ENCODE data around the gene RASGEF1B.

Gene RASGEF1B

DNA sequence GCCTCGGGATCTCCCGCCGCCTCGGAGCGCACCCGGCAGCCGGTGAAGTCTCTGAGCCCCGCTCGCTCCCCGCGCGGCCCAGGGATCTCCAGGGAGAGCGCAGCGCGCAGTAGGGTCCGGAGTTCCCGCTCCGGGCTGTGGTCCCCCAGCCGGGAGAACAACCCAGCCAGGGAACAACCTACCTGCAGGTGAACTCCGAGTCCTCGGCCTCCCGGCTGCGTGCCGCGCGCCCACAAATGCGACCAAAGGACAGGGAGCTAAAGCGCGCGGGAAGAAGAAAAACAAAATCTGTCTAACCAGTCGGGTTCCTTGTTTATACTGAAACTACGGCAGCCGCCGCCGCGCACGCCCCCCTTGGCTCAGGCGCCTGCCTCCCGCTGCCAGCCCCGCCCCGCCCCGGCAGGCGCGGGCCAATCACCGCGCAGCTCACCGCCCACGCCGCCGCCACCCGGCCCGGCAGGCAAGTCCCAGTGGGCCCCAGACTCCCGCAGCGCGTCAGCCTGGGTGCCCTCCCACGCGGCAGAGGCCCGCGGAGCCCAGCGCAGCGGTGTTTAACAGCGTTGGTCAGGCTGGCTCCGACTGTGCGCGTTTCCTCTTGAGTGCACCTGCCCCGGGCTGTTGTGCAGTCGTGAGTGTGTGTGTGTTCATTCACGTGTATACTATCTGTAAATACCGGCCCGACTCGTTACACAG lies at the start of gene RASGEF1B:
Gene RASGEF1B, minus strand, starts transcription at position 320 of the 693 bp plus-strand sequence. CDS start 12,399 bp downstream, outside the sequence.
- peak; percentile 89 for DNase-seq

DNA sequence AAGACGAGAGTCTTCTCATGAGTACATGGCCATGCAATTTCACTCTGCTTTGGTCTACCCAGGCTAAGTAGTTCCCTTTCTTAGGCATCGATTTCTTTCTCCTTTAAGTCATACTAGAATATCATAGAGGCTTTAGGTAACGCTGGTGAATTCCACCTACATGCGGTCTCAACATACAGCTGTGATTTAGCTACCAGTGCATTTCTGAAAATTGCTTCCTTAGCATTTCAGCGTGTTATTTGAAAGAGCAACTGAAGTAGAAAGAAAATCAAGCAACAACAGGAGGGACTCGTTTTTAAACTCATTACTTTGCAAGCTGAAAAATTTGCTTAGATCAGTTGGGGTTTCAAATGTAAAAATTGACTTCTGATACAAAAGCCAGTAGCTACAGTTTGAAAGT lies 48.1 kb upstream of the RASGEF1B start:
- DNase-seq, result peak; percentile 79

DNA sequence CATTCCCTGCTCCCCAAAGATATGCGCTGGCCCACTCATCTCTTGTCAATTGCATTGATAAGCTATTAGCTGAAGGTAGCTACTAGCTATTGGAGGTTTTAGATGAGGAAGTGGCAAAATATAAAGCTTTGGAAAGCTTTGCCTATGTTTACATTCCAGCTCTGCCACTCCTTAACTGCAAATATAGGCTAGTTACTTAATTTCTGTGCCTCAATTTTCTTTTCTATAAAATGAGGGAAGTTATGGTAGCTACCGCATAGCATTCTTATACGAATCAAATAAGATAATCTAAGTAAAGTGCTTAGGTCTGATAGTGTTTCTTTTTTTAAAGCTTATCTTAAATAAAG lies 47.7 kb upstream of the RASGEF1B start:
- no peak for DNase-seq

DNA sequence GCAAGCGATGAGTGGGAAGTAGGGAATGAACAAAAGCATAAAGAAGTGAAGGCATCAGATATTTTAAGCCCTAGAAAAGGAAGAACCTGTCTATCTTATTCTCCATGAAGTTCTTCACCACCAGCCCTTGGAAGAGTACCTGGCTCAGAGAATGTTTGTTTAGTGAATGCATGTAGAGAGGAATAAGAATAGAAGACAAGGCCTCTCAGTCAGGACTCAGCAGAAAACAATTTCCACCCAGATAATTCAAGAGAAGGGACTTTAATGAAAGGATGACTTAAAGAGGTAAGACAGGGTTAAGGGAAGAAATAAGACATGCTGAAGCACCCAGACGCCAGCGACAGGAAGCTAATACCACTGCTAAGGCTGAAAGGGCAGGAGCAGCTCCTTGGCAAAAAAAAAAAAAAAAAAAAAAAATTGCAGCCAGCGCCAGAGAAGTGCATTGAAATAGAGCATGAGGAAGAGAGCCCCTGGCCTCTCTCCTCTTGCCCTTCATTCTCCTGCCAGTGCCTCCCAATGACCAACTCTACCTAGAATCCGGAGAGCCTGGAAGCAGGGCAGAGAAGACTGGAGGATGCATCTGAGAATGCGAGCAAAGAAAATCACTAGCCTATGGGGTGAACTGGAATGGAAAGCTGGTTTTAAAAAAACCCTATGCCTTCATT lies 47.2 kb upstream of the RASGEF1B start:
- DNase-seq, result no peak

DNA sequence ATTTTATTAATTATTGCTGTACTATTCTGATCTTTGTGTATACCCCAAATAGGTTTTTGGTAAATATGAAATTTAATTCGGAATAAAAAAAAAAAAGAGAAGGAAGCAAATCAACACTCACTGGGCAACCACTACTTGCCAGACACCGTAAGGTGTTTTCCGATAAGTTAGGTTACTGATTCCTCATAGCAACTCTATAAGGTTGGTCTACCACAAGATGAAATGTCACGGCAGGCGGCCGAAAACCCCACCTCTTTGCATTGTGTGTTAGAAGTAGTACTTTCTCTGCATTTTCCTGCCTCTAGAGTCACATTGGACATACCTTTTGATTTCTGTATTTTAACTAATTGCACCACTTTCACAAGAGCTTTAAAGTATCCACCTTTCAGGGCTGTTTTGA lies 44.5 kb upstream of the RASGEF1B start:
- no peak for DNase-seq

DNA sequence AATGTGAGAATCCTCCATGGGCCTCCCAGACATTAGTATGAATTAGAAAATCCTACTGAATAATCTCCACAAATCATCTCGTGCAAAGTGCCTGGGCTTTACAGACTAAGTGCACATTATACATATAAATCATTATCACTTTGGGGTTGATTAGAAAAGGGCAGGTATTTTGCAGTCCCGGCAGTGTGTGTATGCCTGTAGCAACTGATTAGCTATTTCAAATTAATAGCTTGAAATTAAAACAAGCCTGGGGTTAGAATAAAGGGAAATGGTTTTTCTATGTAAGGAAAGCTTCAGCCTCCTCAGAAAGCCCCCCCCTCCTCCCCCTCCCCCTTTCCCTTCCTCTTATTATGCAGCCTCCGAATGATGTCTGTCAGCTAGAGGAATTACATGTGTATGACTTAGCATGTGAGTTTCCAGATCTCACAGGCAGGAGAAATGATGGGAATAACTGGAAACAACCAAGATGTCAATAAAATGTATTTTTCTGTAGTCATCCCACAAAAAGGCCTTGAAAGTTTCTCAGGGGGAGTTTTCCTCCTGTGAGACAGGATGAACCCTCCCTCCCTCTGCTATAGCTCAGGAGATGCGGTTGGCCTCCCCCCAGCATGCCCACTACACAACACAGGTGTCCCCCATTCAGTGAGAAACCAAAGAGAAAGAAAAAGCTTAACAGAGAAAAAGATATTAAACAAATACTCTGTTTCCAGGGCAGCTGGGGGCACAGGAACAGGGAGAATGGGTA lies 41.2 kb upstream of the RASGEF1B start:
- DNase-seq, result no peak

DNA sequence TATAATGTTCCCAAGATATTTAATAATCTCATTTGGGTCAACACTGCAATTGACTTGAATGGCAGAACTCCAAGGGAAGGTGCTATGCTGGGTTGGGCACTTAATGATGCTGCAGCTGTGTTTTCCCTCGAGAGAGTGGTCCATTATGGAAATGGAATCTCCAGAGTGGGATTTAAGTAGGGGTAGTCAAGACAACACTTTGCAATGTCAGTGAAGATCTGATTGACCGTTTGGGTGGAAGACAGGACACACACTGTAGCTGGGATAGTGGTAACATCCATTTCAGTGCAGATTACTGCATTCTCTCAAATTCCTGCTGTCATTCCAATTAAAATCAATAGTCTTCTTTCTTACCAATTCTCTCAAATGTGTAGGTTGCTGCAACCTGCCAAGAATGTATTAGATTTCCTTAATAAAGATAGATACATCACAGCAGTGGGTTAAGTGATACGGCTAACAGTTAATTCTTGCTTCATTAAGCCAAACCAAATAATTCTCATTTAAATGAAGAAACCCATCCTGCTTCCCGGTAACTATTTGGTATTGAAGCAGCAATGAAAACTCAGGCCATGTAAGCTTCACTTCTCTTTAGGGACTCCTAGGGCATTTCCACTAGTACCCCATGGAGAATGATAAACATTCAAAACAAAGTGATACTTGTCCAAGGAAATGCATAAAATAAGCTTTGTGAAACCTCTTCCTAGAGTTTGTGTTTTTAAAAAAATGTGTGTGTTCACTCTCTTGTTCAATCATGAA lies 40.5 kb upstream of the RASGEF1B start:
- no peak for DNase-seq

DNA sequence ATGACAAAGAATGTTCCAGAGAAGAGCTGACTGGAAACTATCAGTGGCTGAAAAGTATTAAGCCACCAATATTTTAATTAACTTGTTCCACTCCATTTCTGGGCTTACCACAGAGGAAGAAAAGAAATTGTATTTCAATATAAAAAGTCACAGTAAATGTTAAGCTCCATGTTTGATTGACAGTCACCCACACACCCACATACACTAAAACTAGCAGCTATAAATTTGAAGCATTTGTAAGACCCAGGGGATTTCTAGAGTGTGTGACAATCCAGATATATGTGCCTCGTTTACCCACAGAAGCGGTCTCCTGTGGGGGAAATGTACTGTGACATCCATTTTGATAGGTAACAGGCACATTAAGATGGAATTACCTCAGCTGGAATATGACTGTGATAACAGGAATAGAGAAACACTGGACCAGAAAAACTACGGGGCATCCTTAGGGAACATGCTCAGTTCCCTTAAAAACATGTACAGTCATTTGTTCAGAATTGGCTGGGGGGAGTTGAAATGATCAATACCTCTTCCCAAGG lies 39.0 kb upstream of the RASGEF1B start:
- DNase-seq, result no peak

DNA sequence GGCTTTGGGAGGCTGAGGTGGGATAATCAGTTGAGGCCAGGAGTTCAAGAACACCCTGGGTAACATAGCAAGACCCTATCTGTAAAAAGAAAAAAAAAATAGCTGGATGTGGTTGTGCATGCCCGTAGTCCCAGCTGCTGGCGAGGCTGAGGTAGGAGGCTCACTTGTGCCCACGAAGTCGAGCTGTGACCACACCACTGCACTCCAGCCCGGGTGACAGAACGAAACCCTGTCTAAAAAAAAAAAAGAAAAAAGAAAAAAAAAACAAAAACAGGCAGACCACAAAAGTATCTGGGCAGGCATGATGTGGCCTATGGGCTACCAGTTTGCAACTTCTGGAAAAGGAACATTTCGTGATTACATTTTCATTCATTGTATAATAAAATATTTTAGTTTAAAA lies 38.1 kb upstream of the RASGEF1B start:
- no peak for DNase-seq

DNA sequence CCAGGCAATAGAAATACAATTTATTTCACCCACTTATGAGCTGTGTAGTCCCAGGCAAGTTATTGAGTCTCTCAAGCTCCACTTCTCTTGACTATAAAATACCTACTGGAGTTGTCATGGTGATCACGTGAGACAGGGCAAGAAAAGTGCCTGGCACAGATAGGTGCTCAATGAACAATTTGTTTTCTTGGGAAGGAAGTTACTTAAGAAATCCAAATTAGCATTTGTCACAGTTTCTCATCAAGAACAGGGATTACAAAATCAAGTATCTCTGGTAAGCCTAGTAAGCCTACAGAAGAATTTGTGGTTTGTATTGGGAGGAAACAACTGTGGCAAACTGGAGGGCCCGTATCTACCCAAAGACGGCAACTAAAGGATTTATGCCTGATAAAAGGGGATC lies 37.5 kb upstream of the RASGEF1B start:
- DNase-seq, result no peak

DNA sequence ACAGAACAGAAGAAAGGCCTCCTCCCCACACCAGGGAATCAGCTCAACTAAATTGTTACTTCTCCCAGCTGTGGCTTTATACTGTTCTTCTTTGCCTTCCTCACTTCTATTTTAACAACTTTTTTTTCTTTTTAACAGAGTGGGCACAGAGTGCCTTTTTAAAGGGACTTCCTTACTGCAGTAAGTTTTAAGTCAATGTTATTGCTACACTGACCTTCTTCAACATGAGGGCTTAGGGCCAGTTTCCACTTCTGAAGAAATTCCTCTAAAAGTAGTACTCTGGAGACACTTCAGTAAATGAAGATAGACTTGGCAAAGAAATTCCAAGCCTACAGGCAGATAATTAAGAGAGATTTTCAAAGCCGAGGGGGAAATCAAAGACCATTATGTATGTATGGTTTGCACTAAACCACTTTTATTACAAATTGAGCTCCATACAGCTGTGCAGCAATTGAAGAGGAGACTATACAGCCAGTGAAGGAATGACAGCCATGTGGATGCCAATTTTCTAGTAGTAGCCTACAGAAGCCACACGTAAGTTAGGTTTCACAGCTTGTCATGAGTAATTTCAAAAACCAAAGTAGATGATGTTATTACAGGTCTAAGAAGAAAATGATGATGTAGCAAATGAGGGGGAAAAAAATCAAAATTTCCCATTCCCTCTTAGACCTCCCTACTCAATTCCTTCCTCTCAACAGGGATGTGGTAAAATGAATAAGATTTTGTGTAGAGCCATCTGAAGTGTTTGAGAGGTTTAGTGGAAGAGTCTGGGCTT lies 36.9 kb upstream of the RASGEF1B start:
- DNase-seq, result no peak

DNA sequence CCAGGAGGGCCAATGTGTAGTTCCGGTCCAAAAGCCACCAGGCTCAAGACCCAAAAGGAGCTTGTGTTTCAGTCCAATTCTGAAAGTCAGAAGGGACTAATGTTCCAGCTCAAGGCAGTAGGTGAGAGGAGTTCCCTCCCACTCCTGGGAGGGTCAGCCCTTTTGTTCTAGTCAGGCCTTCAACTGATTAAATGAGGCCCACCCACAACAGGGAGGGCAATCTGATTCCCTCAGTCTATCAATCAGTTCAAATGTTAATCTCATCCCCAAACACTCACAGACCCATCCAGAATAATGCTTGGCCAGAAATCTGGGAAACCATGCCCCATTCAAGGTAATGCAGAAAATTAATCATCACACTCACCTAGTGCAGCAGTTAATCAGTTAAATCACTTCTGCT lies 35.8 kb upstream of the RASGEF1B start:
- DNase-seq, result no peak

DNA sequence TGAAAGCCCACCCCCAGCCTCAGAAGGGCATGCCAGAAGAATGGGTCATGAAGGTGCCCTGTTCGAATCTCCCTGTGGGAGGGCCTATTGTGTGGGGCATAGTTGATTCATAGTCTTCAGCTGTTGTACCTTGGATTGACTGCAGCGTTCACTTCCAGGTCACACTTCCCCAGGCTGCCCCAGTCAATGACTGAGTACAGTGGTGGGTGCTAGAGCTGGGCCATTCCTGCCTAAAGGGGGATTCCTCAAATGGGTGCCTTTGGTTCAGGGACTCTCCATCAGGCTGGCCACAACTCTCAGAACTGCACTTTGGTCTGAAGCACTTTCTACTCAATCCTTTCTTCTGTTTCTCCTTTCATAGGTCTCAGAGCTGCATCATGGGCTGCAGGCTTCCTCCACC lies 35.0 kb upstream of the RASGEF1B start:
- no peak for DNase-seq

DNA sequence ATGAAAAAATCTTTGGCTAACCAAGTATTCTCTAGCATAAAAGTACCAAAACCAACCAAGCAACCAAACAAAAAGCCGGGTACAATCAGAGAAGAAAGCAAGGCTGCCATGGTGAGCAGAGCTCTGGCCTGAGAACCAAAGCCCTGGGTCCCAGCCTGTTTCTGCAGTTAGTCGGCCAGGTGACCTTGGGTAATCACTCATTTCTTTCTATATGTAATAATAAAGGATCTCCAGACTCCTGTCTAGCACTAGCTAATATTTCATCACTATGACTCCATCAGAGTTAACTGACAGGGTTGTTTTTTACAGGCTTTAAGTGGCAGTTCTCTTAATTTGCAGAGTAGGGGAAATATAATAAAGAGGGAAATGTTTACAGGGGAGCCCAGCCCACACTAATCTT lies 34.0 kb upstream of the RASGEF1B start:
- no peak for DNase-seq

DNA sequence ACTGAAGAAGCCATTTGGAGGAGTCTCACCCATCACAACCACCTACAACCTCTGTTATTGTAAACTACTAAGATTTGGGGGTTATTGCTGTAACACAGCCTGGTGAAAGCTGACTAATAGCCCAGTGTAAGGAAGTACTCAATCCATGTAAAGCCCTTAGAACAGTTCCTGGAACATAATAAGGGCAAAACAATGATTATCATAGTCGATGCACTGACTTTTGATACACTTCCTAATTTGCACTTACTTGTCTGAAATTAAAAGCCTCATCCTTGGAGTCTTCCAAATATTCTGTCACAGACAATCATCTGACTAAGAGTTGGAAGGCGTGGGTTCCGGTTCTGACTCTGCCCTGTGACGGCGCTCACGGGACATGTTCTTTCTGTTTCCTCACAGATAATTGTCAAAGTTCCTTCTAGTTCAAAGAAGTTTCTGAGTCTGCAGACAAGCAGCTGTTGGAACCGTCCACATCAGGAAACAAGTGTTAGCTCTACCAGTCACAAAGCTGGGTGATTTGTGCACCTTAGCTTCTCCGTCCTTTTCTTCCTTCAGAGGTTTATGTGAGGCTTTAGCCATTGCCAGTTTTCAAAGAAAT lies 33.4 kb upstream of the RASGEF1B start:
- no peak for DNase-seq

DNA sequence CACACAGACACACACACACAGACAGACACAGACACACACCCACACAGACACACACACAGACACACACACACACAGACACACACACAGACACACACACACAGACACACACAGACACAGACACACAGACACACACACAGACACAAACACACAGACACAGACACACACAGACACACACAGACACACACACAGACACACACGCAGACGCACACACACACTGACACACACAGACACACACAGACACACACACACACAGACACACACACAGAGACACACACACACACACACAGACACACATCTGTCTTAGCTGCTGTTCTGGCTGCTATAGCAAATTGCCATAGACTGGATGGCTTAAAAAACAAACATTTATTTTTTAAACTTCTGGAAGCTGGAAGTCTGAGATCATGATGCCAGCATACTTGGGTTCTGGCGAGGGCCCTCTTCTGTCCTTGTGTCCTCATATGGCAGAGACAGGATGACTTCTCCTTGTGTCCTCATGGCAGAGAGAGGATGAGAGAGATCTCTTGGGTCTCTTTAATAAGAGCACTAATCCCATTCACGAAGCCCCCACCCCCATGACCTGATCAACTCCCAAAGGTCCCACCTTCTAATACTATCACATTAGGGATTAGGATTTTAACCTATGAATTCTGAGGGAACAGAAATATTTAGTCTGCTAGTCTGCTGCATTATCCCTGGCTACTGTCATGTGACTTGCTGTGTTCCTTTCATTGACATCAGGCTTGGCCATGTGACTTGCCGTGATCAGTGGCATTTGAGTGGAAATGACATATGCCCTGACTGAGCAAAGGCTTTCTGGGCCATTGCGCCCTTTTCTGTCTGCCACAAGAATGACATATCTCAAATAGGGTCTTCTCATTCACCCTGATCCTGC lies 32.7 kb upstream of the RASGEF1B start:
- DNase-seq, result no peak

DNA sequence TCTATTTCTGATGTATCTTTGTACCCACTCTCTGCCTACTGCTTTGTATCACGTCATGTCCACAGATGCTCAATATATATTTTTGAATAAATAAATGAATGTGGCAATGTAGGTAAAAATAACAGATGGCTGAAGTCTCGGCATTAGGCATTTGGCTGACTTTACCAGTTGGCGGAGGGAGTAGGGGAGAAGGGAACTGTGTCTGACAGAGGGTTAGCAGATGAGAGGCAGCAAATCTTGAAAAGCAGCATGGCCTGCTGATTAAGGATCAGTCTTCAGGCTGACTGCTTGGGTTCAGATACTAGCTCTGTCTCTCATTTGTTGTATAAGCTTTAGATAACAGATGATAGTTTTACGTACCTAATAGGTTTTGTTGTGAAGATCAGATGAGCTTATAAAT lies 31.9 kb upstream of the RASGEF1B start:
- no peak for DNase-seq

DNA sequence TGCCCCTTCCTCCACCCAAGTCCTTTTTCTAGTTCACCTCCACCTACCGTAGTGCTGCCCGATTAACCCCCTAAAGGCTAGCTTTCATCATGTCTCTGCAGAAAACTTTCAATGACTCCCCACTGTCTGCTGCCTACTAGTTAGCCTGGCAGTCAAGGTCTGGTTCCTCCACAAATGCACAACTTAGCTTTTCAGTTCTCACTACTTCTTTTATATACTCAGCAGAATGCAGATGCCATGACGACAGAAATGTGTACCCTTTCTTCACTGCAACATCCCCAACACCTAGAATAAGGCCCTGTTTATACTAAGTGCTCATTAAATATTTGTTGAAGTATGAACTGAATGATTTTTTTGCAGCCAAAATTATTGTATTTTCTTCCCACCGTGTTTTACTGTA lies 30.9 kb upstream of the RASGEF1B start:
- DNase-seq, result no peak

DNA sequence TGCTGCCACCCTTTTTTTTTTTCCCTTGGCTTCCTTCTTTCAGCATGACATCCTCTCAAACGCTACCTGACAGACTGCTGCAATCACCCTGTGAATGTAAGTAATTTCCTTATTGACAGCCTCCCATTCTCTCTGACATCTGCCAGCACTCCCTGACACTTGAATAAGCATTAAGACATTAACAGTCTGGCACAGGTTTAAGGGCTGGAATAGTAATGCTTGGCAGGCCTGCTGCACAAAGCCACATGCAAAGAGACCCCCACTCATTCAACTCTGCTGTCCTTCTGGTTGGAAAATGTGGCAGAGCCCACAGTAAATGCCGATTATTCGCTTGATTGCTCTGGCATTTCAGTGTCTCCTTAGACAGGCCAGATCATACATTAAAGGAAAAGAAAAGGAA lies 28.1 kb upstream of the RASGEF1B start:
- no peak for DNase-seq

DNA sequence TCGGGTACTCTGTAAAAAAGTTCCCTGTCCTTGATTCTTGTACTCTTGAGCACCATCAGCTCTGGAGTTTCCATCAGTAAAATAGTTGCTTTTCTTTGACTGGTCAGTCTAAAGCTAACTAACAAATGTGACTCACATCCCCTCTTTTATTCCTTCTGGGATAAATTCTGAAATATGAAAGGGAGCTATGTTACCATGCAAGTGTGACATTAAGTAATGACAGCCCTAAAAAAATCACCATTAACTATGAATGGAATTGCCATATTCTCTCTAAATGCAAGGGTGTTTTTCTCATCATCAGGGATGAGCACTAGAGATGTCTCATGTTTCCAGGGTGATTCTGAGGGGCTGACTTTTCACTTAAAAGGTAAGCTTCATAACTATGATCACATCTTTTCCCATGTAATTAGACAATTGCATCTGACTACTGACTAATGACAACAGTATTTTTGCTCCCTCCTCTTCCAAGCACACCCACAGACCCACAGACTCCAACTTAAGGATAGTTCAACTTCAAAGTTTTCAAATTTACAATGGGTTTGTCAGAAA lies 26.9 kb upstream of the RASGEF1B start:
- DNase-seq, result no peak

DNA sequence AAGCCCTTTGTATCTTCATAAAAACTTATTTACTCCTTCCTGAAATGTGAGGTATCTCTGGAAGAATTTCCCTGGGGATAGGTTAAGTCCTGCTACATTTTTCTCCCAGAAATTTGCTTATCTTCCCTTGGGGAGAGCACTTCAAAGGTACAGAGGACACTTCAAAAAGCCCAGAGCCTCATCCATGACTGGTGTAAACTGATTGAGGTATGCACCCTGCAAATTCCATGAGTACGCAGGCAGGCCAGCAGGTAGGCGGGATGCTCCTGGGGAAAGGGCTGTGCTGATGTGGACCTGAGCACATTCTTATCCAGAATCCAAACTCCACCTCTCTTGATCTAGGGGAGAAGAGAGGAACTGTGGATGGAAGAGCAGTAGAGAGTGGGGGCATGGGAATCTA lies 26.3 kb upstream of the RASGEF1B start:
- no peak for DNase-seq

Data from RPMI8226 (cell line).